ENCODE results near the gene INO80C.

INO80C gene

GRCh38 chr18:35500113-35500512 lies 2.4 kb upstream of the INO80C start:
- TF ChIP-seq, protein P1, sequence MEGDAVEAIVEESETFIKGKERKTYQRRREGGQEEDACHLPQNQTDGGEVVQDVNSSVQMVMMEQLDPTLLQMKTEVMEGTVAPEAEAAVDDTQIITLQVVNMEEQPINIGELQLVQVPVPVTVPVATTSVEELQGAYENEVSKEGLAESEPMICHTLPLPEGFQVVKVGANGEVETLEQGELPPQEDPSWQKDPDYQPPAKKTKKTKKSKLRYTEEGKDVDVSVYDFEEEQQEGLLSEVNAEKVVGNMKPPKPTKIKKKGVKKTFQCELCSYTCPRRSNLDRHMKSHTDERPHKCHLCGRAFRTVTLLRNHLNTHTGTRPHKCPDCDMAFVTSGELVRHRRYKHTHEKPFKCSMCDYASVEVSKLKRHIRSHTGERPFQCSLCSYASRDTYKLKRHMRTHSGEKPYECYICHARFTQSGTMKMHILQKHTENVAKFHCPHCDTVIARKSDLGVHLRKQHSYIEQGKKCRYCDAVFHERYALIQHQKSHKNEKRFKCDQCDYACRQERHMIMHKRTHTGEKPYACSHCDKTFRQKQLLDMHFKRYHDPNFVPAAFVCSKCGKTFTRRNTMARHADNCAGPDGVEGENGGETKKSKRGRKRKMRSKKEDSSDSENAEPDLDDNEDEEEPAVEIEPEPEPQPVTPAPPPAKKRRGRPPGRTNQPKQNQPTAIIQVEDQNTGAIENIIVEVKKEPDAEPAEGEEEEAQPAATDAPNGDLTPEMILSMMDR (IDR thresholded peaks at IDR 0.05; ENCODE audit: low read depth, low read length, missing control alignments), result no peak
- no peak for DNase-seq (ENCODE audit: extremely low read depth, low read depth)
- no peak overlapping the region for H3K4me3 ChIP-seq (replicated peaks; ENCODE audit: low read depth, low read length)

DNA sequence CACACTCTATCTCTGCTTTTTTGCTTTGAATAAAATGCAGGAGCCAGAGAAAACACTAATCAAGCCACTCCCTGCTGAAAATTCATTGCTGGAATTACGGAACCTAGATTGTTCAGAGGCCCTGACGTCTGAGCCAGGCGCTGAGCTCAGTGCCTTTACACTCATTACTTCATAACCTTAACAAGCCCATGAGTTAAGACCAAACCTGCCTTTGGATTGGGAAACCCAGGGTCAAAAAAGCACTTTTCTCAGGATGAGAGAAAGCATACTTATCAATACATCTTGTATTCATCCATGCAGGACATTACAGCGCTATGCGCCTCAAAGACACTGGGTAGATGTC lies 762 bp downstream of the INO80C start:
- DNase-seq (ENCODE audit: extremely low read depth, low read depth), result no peak
- TF ChIP-seq, protein P1 (IDR thresholded peaks at IDR 0.05; ENCODE audit: low read depth, low read length, missing control alignments), result no peak
- peak overlapping the region; percentile 60 for H3K4me3 ChIP-seq (replicated peaks; ENCODE audit: low read depth, low read length)

GRCh38 chr18:35495536-35496314 lies 2.0 kb downstream of the INO80C start:
- DNase-seq (ENCODE audit: extremely low read depth, low read depth), result no peak
- no peak overlapping the region for H3K4me3 ChIP-seq (replicated peaks; ENCODE audit: low read depth, low read length)
- TF ChIP-seq, protein P1 (IDR thresholded peaks at IDR 0.05; ENCODE audit: low read depth, low read length, missing control alignments), result no peak

DNA sequence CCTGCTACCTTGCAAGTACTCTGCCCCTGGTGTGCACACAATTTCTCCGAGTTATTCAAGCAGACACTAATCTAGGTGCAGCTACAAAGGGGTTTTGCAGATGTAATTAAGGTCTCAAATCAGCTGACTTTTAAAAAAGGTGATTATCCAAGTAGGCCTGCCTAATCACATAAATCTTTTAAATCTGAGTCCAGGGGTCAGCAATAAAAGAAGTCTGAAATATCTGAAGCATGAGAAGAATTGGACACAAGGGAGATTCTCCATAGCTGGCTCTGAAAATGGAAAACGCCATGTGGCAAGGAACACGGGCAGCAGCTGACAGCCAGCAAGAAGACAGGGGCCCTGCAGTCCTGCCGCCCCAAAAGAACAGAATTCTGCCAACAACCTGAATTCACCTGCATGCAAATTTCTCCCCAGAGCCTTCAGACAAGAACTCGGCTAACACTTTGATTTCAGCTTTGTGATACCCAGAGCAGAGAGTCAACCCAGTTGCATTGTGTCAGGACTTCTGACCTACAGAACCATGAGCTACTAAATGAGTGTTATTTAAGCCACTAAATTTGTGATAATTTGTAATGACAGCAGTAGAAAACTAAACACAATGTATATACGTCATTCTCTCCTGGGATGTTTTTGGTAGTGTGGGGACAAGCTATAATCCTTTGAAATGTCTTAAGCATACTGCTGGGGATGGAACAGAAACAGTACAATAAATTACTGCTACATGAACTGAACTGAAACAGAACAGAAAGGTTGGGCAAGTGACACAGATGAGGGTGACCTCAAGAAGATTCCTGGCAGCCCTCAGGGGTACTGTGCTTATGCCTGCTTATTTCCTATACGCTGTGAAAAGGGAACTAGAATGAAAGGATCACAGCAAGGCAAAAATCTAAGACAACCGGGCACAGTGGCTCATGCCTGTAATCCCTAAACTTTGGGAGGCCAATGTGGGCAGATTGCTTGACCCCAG lies 3.2 kb downstream of the INO80C start:
- TF ChIP-seq, protein P1 (IDR thresholded peaks at IDR 0.05; ENCODE audit: low read depth, low read length, missing control alignments), result no peak
- no peak overlapping the region for H3K4me3 ChIP-seq (replicated peaks; ENCODE audit: low read depth, low read length)
- no peak for DNase-seq (ENCODE audit: extremely low read depth, low read depth)

DNA sequence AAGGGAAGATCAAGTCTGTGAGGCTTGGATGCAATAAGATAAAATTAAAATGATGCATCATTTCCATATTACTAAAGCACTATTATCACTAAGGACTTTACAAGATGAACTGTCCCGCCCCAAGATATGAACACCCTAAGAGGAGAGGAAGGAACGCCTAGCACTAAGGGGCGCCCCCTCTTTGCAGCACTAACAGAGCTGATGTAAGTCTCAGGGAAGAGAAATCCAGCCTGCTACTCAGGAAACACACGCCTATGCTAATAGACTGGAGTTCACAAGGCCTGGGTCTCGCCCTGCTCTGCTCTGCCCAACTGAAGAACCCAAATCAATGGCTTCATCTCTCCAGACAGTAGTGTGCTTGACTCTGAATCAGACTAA lies 6.1 kb downstream of the INO80C start:
- H3K4me3 ChIP-seq (replicated peaks; ENCODE audit: low read depth, low read length), result no peak overlapping the region
- TF ChIP-seq, protein P1 (IDR thresholded peaks at IDR 0.05; ENCODE audit: low read depth, low read length, missing control alignments), result no peak
- no peak for DNase-seq (ENCODE audit: extremely low read depth, low read depth)

GRCh38 chr18:35490894-35491699 lies 6.7 kb downstream of the INO80C start:
- TF ChIP-seq, protein P1 (IDR thresholded peaks at IDR 0.05; ENCODE audit: low read depth, low read length, missing control alignments), result no peak
- no peak for DNase-seq (ENCODE audit: extremely low read depth, low read depth)
- no peak overlapping the region for H3K4me3 ChIP-seq (replicated peaks; ENCODE audit: low read depth, low read length)
